ENCODE data around the gene PLPPR2.
"Not testable (repeated sequence)": the region's sequence is repeated elsewhere in the genome, so short reads cannot be mapped to it uniquely, and the experiment has no call there.

Gene PLPPR2, protein sequence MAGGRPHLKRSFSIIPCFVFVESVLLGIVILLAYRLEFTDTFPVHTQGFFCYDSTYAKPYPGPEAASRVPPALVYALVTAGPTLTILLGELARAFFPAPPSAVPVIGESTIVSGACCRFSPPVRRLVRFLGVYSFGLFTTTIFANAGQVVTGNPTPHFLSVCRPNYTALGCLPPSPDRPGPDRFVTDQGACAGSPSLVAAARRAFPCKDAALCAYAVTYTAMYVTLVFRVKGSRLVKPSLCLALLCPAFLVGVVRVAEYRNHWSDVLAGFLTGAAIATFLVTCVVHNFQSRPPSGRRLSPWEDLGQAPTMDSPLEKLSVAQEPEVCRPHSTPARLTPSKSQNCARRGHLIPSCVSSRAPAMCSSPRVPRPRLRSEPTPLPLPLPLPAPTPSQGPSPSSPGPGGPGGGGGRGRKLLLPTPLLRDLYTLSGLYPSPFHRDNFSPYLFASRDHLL

DNA sequence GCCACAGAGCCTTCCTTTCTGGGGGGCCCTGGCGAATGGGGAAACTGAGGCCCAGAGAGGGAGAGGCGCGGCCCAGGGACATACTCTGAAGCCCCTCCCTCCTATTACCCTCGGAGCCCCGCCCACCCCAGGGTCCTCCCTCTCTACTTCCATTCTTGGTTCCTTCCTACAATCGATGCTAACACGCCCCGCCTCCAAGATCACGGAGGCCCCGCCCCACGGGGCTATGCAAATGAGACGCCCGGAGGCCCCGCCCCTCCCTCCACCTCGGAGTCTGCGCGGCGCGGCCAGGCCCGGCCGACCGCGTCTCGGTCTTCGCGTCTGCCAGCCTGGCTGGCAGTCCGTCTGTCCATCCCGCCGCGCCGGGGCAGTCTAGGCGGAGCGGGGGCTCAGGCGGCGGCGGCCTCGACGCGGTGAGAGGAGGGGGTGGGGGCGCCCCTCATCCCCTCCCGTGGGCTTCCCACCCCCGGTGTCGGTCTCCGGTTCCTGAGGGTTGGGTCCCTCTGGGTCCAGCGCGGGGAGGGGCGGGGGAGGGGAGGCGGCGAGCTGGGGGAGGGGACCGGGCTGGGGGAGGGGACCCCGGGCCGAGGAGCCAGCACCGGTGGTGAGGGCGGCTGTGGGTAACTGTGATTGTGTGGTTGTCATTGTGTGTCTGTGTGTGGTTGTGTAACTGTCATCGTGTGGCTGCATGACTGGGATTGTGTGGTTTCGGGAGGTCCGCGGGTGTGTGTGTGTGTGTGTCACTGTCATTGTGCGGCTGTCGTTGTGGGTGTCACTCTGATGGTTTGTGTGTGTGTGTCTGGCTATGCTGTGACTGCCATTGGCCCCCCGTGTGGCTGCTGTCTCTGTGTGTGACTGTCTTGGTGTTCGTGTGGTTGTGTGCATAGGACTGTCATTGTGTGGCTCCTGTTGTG lies at the start of gene PLPPR2:
PLPPR2 (plus strand) TSS at position 273 of the 914 bp plus-strand sequence. CDS start 2,242 bp downstream, outside the sequence.
- peak within 1 kb of the TSS; percentile 72 for H3K4me3 ChIP-seq (ENCODE audit: low read depth, low read length)
- TF ChIP-seq, protein P1, sequence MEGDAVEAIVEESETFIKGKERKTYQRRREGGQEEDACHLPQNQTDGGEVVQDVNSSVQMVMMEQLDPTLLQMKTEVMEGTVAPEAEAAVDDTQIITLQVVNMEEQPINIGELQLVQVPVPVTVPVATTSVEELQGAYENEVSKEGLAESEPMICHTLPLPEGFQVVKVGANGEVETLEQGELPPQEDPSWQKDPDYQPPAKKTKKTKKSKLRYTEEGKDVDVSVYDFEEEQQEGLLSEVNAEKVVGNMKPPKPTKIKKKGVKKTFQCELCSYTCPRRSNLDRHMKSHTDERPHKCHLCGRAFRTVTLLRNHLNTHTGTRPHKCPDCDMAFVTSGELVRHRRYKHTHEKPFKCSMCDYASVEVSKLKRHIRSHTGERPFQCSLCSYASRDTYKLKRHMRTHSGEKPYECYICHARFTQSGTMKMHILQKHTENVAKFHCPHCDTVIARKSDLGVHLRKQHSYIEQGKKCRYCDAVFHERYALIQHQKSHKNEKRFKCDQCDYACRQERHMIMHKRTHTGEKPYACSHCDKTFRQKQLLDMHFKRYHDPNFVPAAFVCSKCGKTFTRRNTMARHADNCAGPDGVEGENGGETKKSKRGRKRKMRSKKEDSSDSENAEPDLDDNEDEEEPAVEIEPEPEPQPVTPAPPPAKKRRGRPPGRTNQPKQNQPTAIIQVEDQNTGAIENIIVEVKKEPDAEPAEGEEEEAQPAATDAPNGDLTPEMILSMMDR (conservative IDR thresholded peaks at IDR 0.05; ENCODE audit: low read depth, low read length) = no peak
- DNase-seq (ENCODE audit: low read depth) = peak; percentile 89

- H3K4me3 ChIP-seq (ENCODE audit: low read depth, low read length) = no peak overlapping the region
- no peak for DNase-seq (ENCODE audit: low read depth)
- TF ChIP-seq, protein P1 (conservative IDR thresholded peaks at IDR 0.05; ENCODE audit: low read depth, low read length) = no peak
Measured at GRCh38 chr19:11306337-11306736, 48.9 kb upstream of the PLPPR2 start.

DNA sequence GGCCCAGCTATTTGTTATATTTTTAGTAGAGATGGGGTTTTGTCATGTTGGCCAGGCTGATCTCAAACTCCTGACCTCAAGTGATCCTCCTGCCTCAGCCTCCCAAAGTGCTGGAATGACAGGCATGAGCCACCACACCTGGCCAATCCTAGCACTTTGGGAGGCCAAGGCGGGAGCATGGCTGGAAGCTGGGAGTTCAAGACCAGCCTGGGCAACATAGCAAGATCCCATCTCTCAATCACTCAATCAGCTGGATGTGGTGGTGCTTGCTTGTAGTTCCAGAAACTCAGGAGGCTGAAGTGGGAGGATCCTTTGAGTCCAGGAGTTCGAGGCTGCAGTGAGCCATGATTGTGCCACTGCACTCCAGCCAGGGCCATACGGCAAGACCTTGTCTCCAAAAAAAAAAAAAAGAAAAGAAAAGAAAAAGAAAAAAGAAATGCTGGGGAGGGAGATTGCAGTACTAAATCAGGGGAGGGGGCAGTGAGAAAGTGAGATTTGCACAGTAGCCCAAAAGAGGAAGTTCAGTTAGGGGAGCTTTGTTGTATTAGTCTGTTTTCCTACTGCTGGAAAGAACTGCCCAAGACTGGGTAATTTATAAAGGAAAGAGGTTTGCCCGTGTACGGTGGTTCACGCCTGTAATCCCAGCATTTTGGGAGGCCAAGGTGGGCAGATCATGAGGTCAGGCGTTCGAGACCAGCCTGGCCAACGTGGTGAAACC lies 34.8 kb upstream of the PLPPR2 start:
- H3K4me3 ChIP-seq (ENCODE audit: low read depth, low read length); DNase-seq (ENCODE audit: low read depth): not testable (repeated sequence)

- H3K4me3 ChIP-seq (ENCODE audit: low read depth, low read length) = no peak overlapping the region
- no peak for DNase-seq (ENCODE audit: low read depth)
- TF ChIP-seq, protein P1 (conservative IDR thresholded peaks at IDR 0.05; ENCODE audit: low read depth, low read length) = peak; percentile 12
Measured at GRCh38 chr19:11321191-11322126, 33.8 kb upstream of the PLPPR2 start.

GRCh38 chr19:11322269-11323024 lies 32.8 kb upstream of the PLPPR2 start:
- DNase-seq (ENCODE audit: low read depth) = peak; percentile 26
- H3K4me3 ChIP-seq (ENCODE audit: low read depth, low read length) = no peak overlapping the region
- TF ChIP-seq, protein P1 (conservative IDR thresholded peaks at IDR 0.05; ENCODE audit: low read depth, low read length) = no peak

GRCh38 chr19:11323601-11324078 lies 31.6 kb upstream of the PLPPR2 start:
- no peak overlapping the region for H3K4me3 ChIP-seq (ENCODE audit: low read depth, low read length)
- DNase-seq (ENCODE audit: low read depth) = peak; percentile 18
- TF ChIP-seq, protein P1 (conservative IDR thresholded peaks at IDR 0.05; ENCODE audit: low read depth, low read length) = peak; percentile 12
